Stomach smooth muscle (tissue), 2 donors: ENCODE measurements around the gene TIMM17B.
A peak's percentile ranks its signal among the peaks of the same experiment; 100 is the strongest.

Experiments
- H3K27ac ChIP-seq: one replicate; pipeline ENCODE4 v1.7.0; 2013; ENCODE audit warnings: mild to moderate bottlenecking, low read length, inconsistent platforms
- H3K27me3 ChIP-seq, 2 donors: one replicate each; pipeline ENCODE4 v1.7.0; 2013; ENCODE audit warnings: low read length in 2 of 2; ENCODE audit not compliant: insufficient read depth in 2 of 2, control insufficient read depth in 1 of 2
- H3K36me3 ChIP-seq, 2 donors: one replicate each; pipeline ENCODE4 v1.7.0; 2013; ENCODE audit warnings: low read length in 2 of 2; ENCODE audit not compliant: control insufficient read depth in 2 of 2, insufficient read depth in 2 of 2
- H3K4me1 ChIP-seq: one replicate; pipeline ENCODE4 v1.7.0; 2013; ENCODE audit warnings: low read length; ENCODE audit not compliant: control insufficient read depth, insufficient read depth
- H3K4me3 ChIP-seq, 2 donors: one replicate each; pipeline ENCODE4 v1.7.0; 2013; ENCODE audit warnings: low read length in 2 of 2
- H3K9ac ChIP-seq, 2 donors: one replicate each; pipeline ENCODE4 v1.7.0; 2013; ENCODE audit warnings: low read length in 2 of 2, mild to moderate bottlenecking in 1 of 2
- H3K9me3 ChIP-seq, 2 donors: one replicate each; pipeline ENCODE4 v1.7.0; 2013; ENCODE audit warnings: low read length in 2 of 2; ENCODE audit not compliant: control insufficient read depth in 2 of 2
- donor health status: healthy.
- donor health status: Pancreatic carcinoma.

TIMM17B gene

GRCh38 chrX:48897625-48898306, at the start of gene TIMM17B, which contains the start of gene PQBP1:
Gene TIMM17B (minus strand): TSS chrX:48897768. CDS start chrX:48897749, 19 bp downstream.
Gene PQBP1 (plus strand): TSS chrX:48897930. CDS start chrX:48898510, 580 bp downstream.
- Histone ChIP-seq H3K4me3 (peak within 1 kb of the TSS; percentile 84 to 93), H3K9ac (peak within 1 kb of the TSS; percentile 96 to 98), H3K27me3 (peaks cover 0 to 2% of the 10 kb centered on the region in 2 donors), H3K27ac (peak within 1 kb of the TSS; percentile 94), H3K9me3 (no peaks in the 10 kb centered on the region), H3K36me3 (peaks cover 8 to 15% of the 10 kb centered on the region in 2 donors), H3K4me1 (peaks cover 12% of the 10 kb centered on the region)

GRCh38 chrX:48945517-48946348, 48.2 kb upstream of the TIMM17B start:
- Histone ChIP-seq H3K4me1 (peaks cover 2% of the 10 kb centered on the region), H3K4me3 (no peak overlapping the region), H3K9me3 (peaks cover 0 to 2% of the 10 kb centered on the region in 2 donors), H3K36me3 (no peaks in the 10 kb centered on the region), H3K27me3 (peaks cover 0 to 6% of the 10 kb centered on the region in 2 donors), H3K9ac (no peak overlapping the region), H3K27ac (no peak overlapping the region)

- H3K9ac ChIP-seq, result no peak overlapping the region
- H3K4me3 ChIP-seq, result no peak overlapping the region
- peaks cover 0 to 3% of the 10 kb centered on the region in 2 donors for H3K36me3 ChIP-seq
- H3K27me3 ChIP-seq, result peaks cover 0 to 14% of the 10 kb centered on the region in 2 donors
- peaks cover 7% of the 10 kb centered on the region for H3K4me1 ChIP-seq
- H3K27ac ChIP-seq, result no peak overlapping the region
- no peaks in the 10 kb centered on the region for H3K9me3 ChIP-seq
Measured at GRCh38 chrX:48942895-48943294, 45.3 kb upstream of the TIMM17B start.

- peaks cover 0 to 12% of the 10 kb centered on the region in 2 donors for H3K27me3 ChIP-seq
- H3K9me3 ChIP-seq, result no peaks in the 10 kb centered on the region
- no peak overlapping the region for H3K27ac ChIP-seq
- H3K4me3 ChIP-seq, result no peak overlapping the region
- H3K36me3 ChIP-seq, result peaks cover 0 to 3% of the 10 kb centered on the region in 2 donors
- peaks cover 11% of the 10 kb centered on the region for H3K4me1 ChIP-seq
- no peak overlapping the region for H3K9ac ChIP-seq
Measured at GRCh38 chrX:48940404-48940955, 42.9 kb upstream of the TIMM17B start.

GRCh38 chrX:48939524-48940228, 42.1 kb upstream of the TIMM17B start:
- H3K4me1 ChIP-seq, result peaks cover 11% of the 10 kb centered on the region
- no peak overlapping the region for H3K9ac ChIP-seq
- no peaks in the 10 kb centered on the region for H3K9me3 ChIP-seq
- peaks cover 0 to 12% of the 10 kb centered on the region in 2 donors for H3K27me3 ChIP-seq
- no peak overlapping the region for H3K27ac ChIP-seq
- H3K36me3 ChIP-seq, result peaks cover under 1 to 3% of the 10 kb centered on the region in 2 donors
- H3K4me3 ChIP-seq, result no peak overlapping the region

- Histone ChIP-seq H3K4me1 (peaks cover 11% of the 10 kb centered on the region), H3K27ac (no peak overlapping the region), H3K27me3 (peaks cover 0 to 12% of the 10 kb centered on the region in 2 donors), H3K36me3 (peaks cover 8 to 11% of the 10 kb centered on the region in 2 donors), H3K4me3 (no peak overlapping the region), H3K9me3 (no peaks in the 10 kb centered on the region), H3K9ac (no peak overlapping the region)
Measured at GRCh38 chrX:48938721-48939425, 41.3 kb upstream of the TIMM17B start.

- H3K36me3 ChIP-seq, result peaks cover 11 to 12% of the 10 kb centered on the region in 2 donors
- peak overlapping the region in 1 of 2 donors; percentile 21 for H3K9ac ChIP-seq
- H3K9me3 ChIP-seq, result no peaks in the 10 kb centered on the region
- H3K27me3 ChIP-seq, result peaks cover 0 to 10% of the 10 kb centered on the region in 2 donors
- peaks cover 11% of the 10 kb centered on the region for H3K4me1 ChIP-seq
- H3K4me3 ChIP-seq, result no peak overlapping the region
- no peak overlapping the region for H3K27ac ChIP-seq
Measured at GRCh38 chrX:48937054-48937907, 39.7 kb upstream of the TIMM17B start.

- no peak overlapping the region for H3K27ac ChIP-seq
Measured at GRCh38 chrX:48936429-48937053, 39.0 kb upstream of the TIMM17B start.

GRCh38 chrX:48935301-48935670, 37.7 kb upstream of the TIMM17B start:
- Histone ChIP-seq H3K4me3 (no peak overlapping the region), H3K27ac (no peak overlapping the region), H3K9me3 (no peaks in the 10 kb centered on the region), H3K27me3 (peaks cover 0 to 8% of the 10 kb centered on the region in 2 donors), H3K36me3 (peaks cover 11 to 13% of the 10 kb centered on the region in 2 donors), H3K9ac (no peak overlapping the region), H3K4me1 (peaks cover 4% of the 10 kb centered on the region)

More at GRCh38 chrX:48936429-48937053, 39.0 kb upstream of the TIMM17B start:
- H3K9ac ChIP-seq, result no peak overlapping the region
- peaks cover 11 to 12% of the 10 kb centered on the region in 2 donors for H3K36me3 ChIP-seq
- H3K9me3 ChIP-seq, result no peaks in the 10 kb centered on the region
- H3K4me1 ChIP-seq, result peaks cover 11% of the 10 kb centered on the region
- peaks cover 0 to 10% of the 10 kb centered on the region in 2 donors for H3K27me3 ChIP-seq
- no peak overlapping the region for H3K4me3 ChIP-seq
